ENCODE results near the gene FCAMR.
A peak's percentile ranks its signal among the peaks of the same experiment; 100 is the strongest.

The FCAMR gene

DNA sequence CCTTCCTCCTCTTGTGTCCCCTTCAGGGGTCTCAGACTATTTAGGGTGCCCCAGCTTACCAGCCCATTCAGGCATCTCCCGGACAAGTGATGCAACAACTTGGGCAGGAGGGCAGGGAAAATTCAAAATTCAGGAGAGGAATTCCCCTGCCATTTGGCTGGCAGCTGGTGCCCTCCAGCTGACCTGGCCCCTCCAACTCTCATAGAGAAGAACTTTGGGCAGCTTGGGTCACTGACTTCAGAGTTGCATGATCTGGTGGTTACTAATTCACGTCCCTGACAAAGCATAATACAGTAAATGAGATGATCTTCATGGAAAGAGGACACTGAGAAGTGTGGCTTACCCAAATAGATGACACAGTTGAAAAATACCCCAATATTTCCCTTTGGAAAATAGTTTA, at the start of gene FCAMR:
Gene FCAMR (minus strand): TSS at position 15 of the 400 bp plus-strand sequence. CDS start 335 bp downstream, outside the sequence.
- no peak for DNase-seq

DNA sequence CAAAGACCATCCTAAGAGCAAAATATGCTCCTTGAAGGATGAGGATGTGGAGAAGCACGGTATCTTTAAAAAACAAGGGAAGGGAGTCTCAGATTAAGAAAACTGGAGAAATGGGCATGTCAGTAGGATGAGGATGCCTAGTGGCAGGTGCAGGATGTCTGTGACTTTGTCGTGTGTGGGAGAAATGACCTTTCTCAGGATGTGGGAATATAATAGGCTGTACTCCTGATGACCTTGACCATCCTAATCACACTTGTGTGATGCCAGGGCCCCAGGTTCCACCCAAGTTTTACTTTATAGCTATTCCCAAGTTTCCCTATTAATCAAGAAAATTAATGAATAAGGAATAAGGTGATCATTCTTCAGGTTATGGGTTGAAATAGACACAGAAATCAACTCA, 49.4 kb upstream of the FCAMR start:
- DNase-seq: no peak

DNA sequence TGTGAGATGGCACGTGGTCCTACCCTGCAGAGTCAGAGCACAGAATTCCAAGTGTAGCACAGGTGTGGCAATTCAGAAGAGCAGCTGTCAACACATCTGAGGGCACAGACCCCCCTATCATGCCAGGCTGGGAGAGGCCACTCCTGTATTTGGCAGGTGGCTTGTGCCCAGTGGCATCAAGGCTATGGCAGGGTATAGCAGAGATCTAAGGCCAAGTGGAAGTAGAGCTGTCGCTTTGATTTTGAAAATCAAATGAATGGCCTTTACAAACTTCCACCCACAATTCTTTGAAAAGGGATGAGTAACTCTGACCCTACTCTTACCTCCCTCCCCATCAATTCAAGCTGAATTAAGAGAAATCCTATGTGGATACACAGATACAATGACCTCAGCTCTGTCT, 48.9 kb upstream of the FCAMR start:
- no peak for DNase-seq

GRCh38 chr1:207018707-207019106, 48.4 kb upstream of the FCAMR start:
- no peak for DNase-seq

- no peak for DNase-seq
These were observed 47.6 kb upstream of the FCAMR start for GRCh38 chr1:207017615-207018559.

DNA sequence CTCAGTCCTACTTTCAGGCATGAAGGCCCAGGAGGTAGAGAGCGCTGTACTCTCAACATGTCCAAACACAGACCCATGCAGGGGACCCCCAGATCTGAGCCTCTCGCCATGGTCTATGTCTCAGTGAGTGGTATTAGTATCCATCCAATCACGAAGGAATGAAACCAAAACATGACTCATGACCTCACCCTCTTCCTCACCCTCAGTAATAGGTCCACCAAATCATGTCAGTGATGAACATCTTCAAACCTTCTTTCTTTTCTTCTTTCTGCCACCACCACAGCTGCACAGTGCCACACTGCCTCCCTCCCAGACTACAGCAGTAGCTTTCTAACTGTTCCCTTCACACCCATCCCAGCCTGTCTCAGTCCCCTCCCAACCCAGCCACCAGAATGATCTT, 45.5 kb upstream of the FCAMR start:
- DNase-seq: no peak

DNA sequence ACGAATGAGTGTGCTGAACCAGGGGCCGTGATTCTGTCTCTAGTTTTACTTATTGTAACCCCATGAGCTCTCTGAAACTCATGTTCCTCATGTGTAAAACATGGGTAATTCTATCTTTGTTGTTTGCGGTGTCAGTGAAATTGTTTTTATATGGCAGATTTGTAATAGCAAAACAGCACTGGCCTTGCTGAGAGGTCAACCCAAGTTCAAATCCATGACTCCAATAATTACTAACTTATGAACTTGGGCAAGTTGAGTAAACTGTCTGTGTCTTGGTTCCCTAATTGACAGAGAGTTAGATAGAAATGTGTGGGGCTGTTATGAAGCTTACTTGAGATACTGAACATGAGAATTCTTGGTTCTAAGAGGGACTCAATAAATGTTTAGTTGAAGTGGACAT, 44.5 kb upstream of the FCAMR start:
- no peak for DNase-seq

GRCh38 chr1:207013321-207014085, 43.2 kb upstream of the FCAMR start:
- DNase-seq: no peak

DNA sequence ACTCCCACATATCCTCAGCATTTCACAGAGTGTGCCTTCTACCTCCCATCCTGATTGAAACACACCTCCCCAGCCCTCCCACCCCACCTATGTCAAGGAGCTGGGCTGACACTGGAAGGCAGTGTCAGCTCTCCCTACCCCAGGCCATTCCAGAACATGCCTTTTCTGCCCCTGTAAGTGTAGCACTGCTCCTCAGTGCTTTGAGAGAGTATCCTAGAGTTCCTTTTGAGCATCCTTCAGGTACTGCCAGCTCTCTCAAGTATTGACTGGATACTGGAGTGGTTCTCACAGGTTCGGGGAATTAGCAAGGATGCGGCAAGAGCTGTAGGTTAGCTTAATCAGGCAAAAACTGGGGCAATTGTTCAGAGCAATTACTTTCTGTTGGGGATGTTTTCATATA, 40.5 kb upstream of the FCAMR start:
- DNase-seq: no peak

GRCh38 chr1:207009945-207010344, 39.7 kb upstream of the FCAMR start:
- DNase-seq: no peak

GRCh38 chr1:207009182-207009850, 39.1 kb upstream of the FCAMR start:
- DNase-seq: no peak

DNA sequence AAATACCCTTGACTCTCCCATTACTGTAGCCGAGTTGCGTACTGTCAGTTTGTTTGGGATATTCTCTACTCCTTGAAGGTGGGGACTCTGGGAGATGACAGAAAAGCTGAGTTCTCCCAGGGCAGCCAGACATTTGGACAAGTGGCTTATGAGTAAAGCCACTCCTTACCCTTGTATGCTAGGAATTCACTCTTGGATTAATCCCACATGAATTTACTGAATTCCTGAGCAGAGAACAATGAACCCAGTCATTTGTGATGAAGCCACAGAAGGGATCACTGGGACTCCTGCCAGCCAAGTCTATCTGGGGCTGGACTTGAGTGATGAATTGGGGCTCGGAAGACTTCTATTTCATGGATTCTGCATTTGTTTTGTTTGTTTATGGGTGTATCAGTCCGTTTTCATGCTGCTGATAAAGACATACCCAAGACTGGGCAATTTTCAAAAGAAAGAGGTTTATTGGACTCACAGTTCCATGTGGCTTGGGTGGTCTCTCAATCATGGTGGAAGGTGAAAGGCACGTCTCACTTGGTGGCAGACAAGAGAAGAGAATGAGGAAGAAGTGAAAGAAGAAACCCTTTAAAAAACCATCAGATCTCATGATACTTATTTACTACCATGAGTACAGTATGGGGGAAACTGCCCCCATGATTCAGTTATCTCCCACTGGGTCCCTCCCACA, 37.2 kb upstream of the FCAMR start:
- no peak for DNase-seq

DNA sequence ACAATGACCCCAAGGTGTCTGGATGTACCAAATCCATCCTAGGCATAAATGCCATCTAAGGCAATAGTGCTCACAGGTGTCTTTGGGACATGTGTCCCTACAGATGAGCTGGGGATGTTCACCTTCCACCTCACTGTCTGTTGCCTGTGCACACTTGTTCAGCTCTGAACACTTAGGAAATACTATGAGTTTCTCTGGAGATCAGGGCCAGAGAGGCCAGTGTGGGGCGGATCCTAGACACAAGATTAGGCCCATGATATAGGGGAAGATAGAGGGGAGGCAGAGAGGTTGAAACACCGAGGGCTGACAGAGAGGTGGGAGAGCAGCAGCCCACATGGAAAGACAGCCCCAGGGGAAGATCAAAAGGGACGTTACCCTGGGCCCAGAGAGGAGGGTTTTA, 36.7 kb upstream of the FCAMR start:
- DNase-seq: no peak

- no peak for DNase-seq
These were observed 35.8 kb upstream of the FCAMR start for GRCh38 chr1:207006083-207006482.

DNA sequence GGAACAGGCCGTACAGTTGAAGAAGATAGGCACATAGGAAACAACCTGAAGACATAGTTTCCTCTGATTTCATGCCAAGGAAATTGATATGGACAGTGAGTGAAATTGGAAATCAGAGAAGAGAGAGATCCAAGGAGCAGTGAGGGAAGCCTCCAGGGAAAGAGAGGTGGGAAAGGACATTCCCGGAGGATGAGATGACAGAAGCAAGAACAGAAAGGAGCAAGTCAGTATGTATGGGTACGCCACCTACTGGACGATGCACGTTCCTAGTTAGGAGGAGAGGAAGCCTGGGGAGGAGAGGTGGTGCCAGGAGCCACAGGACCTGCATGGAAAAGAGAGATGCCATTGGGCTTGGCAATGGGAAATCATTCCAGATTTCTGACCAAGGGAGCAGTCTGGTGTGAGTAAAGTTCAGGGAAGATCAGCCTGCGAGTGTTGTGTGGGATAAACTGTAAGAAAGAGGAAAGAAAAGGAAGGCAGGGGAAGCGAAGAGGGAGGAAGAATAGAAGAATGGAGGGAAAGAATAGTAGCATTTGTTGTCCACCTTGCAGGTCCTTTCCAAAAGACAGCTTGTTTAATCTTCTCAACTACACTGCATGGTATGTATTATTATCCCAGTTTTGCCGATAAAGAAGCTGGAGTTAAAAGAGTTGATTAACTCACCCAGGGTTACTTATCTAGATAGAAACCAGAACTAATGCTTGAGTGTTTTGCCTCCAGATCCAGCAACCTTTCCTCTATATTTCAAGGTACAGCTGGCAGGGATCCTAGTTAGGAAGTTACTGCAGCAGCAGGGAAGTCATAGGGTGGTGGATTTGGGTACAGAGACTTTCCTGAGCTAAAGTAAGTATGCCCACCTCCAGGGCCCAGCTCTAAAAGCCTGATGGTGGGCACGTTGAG, 34.9 kb upstream of the FCAMR start:
- peak; percentile 21 for DNase-seq

DNA sequence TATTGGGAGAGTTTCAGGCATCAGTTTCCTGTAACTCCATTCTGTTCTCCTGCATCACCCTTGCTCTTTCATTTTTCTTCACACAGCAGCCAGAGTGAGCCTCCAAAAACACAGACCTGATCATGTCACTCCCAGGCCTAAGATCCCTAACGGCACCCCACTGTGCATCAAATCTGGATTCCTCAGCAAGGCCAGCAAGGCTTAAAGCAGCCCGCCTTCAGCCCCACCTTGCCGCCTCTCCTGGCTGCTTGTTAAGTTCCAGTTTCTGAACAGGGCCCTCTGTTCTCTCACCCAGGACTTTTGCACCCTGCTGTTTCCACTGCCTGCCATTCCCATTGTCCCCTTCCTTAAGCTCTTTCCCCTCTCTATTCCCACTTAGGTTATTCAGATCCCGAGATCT, 33.0 kb upstream of the FCAMR start:
- DNase-seq: no peak

DNA sequence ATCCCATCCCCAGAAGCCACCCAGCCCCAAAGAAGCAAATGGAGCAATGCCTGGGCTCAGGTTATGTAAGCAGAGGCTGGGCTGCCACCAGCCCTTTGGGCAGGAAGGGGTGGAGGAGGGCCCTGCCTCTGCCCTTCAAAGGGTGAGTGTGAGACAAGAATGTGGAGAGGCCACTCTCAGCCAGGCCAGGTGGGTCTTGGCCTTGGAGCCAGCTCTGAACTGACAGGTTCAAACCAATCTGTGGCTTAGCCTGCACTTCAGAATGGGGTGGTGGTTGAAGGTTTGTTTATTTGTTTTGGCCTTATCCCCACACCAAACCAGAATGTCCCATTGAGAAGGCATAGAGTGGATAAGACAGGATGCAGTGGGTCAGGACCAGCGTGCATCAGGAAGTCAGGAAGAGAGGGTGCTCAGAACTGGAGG, 32.5 kb upstream of the FCAMR start:
- no peak for DNase-seq

- no peak for DNase-seq
These were observed 31.4 kb upstream of the FCAMR start for GRCh38 chr1:207001492-207002245.

DNA sequence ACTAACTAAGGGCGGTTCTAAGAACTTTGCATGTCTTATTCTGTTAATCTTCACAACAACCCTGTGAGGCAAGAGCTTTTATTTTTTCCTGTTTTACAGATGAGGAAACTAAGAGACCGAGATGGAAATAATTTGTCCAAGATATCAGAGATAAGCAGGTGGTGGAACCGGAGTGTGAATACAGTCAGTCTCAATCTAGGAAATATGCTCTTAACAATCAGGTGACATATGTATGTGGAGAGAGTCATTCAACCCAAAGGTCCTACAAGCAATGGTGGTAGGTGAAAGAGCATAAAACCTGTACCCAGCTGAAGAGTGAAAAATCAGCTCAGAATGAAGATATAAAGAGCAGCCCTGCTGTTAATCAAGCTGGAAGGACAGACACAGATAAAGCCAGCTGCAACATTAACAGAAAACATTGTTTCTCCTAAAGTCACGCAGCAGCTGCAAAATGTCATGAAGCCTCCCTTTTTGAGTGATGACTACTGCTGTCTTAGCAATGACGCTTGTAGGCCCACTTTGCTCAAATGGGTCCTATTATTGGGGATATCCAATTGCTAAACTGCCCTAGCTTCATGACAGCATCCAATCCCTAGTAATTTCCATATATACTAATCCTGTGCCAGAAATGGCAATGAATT, 30.5 kb upstream of the FCAMR start:
- no peak for DNase-seq

DNA sequence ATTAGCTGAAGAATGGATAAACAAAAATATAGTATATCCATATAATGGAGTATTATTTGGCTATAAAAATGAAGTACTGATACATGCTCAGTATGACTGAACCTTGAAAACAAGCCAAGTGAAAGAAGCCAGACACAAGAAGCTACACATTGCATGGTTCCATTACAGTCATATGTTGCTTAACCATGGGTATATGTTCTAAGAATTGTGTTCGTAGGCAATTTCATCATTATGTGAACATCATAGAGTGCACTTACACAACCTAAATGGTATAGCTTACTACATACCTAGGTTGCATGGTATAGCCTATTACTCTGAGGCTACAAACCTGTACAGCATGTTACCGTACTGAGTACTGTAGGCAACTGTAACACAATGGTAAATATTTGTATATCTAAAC, 28.6 kb upstream of the FCAMR start:
- no peak for DNase-seq

- no peak for DNase-seq
These were observed 22.5 kb upstream of the FCAMR start for GRCh38 chr1:206992790-206993189.
